H1 (cell line): ENCODE measurements around the gene KCNC2. TPM values are rescaled to one million over a fixed set of nuclear protein-coding genes. Genes with fewer than 3 reads are reported as not detected.

Experiments used
- CTCF ChIA-PET: fragments of 300-600 bp; sonication (Branson Sonifier 250); formaldehyde crosslinking; loops from one replicate; lab custom pipeline; 2021; ENCODE audit not compliant: partially characterized antibody; lab: Charles Lee
- POLR2A ChIA-PET: fragments of 300-600 bp; sonication (Branson Sonifier 250); formaldehyde crosslinking; loops from one replicate; lab custom pipeline; 2021; ENCODE audit warnings: inconsistent platforms; ENCODE audit not compliant: partially characterized antibody; lab: Charles Lee
- DNase-seq, 2 experiments: peaks; one replicate each; pipeline versions ENCODE4 v3.0.0 to v3.0.0-alpha.2; 2010 to 2022; ENCODE audit warnings: low spot score in 2 of 2, low read depth in 1 of 2, mixed read lengths in 1 of 2
- FAIRE-seq: peaks from 2 replicates; lab custom pipeline; 2011; peaks lifted over from hg19 to GRCh38; lab: Jason Lieb, UNC
- H2AFZ ChIP-seq: 2 replicates; pipeline ENCODE4 v1.8.1; 2012; ENCODE audit warnings: low read length, inconsistent platforms
- H2AK5ac ChIP-seq: 2 replicates; pipeline ENCODE4 v1.6.1; 2013; ENCODE audit warnings: low read depth, low read length
- H2BK120ac ChIP-seq: replicated peaks from 2 replicates; pipeline ENCODE3; 2013; ENCODE audit warnings: low read depth, low read length, inconsistent platforms
- H2BK12ac ChIP-seq: 2 replicates; pipeline ENCODE4 v1.6.1; 2013; ENCODE audit warnings: low read depth, low read length
- H2BK15ac ChIP-seq: 2 replicates; pipeline ENCODE4 v1.6.1; 2013; ENCODE audit warnings: low read length
- H2BK20ac ChIP-seq: 2 replicates; pipeline ENCODE4 v1.6.1; 2013; ENCODE audit warnings: low read length
- H2BK5ac ChIP-seq: 2 replicates; pipeline ENCODE4 v1.6.1; 2013; ENCODE audit warnings: low read depth, low read length
- H3K14ac ChIP-seq: 2 replicates; pipeline ENCODE4 v1.6.1; 2013; ENCODE audit warnings: inconsistent platforms; ENCODE audit not compliant: insufficient read length
- H3K18ac ChIP-seq: 2 replicates; pipeline ENCODE4 v1.6.1; 2013; ENCODE audit warnings: low read length; ENCODE audit errors: extremely low read depth
- H3K23ac ChIP-seq: 2 replicates; pipeline ENCODE4 v1.6.1; 2013; ENCODE audit warnings: inconsistent platforms; ENCODE audit not compliant: insufficient read length
- H3K23me2 ChIP-seq: 2 replicates; pipeline ENCODE4 v1.6.1; 2013; ENCODE audit warnings: low read depth, low read length
- H3K27ac ChIP-seq: 2 replicates; pipeline ENCODE4 v1.6.1; 2011; ENCODE audit warnings: low read depth, low read length, inconsistent platforms
- H3K27me3 ChIP-seq, 4 experiments: replicated peaks in 1 of 4; 1 replicate in 1 of 4; 2 replicates in 3 of 4; pipeline versions ENCODE4 v1.6.1 to v1.8.1; 2011 to 2013; ENCODE audit warnings: low read length in 3 of 4, mild to moderate bottlenecking in 3 of 4, inconsistent platforms in 2 of 4, mixed read lengths in 2 of 4, moderate library complexity in 1 of 4; ENCODE audit not compliant: control insufficient read depth in 3 of 4, insufficient read depth in 3 of 4; ENCODE audit errors: extremely low read depth in 1 of 4
- H3K36me3 ChIP-seq, 4 experiments: 2 replicates each; pipeline versions ENCODE4 v1.6.1 to v1.8.1; 2011 to 2013; ENCODE audit warnings: mild to moderate bottlenecking in 4 of 4, low read length in 3 of 4, moderate library complexity in 2 of 4, control low read depth in 1 of 4, inconsistent platforms in 1 of 4; ENCODE audit not compliant: insufficient read depth in 4 of 4, control insufficient read depth in 2 of 4
- H3K4ac ChIP-seq: replicated peaks from 2 replicates; pipeline ENCODE3; 2013; ENCODE audit warnings: low read length, low read depth, mixed read lengths, inconsistent platforms; ENCODE audit not compliant: insufficient read length
- H3K4me1 ChIP-seq, 4 experiments: replicated peaks in 1 of 4; 1 replicate in 1 of 4; 2 replicates in 3 of 4; pipeline versions ENCODE4 v1.6.1 to v1.8.1; 2011 to 2013; ENCODE audit warnings: low read length in 3 of 4, inconsistent platforms in 2 of 4, mixed read lengths in 1 of 4; ENCODE audit not compliant: insufficient read depth in 4 of 4, control insufficient read depth in 3 of 4
- H3K4me2 ChIP-seq, 2 experiments: 2 replicates each; pipeline versions ENCODE4 v1.6.1 to v1.8.1; 2011 to 2013; ENCODE audit warnings: low read depth in 2 of 2, low read length in 2 of 2, control low read depth in 1 of 2, inconsistent platforms in 1 of 2, mild to moderate bottlenecking in 1 of 2; ENCODE audit not compliant: insufficient read depth in 1 of 2
- H3K4me3 ChIP-seq, 4 experiments: fragments of 200-600, 300-600 bp in 1 of 4; sonication (generic), shearing (Covaris generic), sonication (Bioruptor Twin) in 1 of 4; 2 replicates each; pipeline versions ENCODE4 v1.5.1 to v1.8.1; 2011 to 2016; ENCODE audit warnings: low read length in 4 of 4, low read depth in 3 of 4, control low read depth in 2 of 4, inconsistent platforms in 2 of 4, mild to moderate bottlenecking in 2 of 4, mixed read lengths in 1 of 4, moderate library complexity in 1 of 4; ENCODE audit not compliant: insufficient read depth in 2 of 4; ENCODE audit errors: extremely low read depth in 1 of 4
- H3K56ac ChIP-seq: replicated peaks from 2 replicates; pipeline ENCODE3; 2013; ENCODE audit warnings: low read depth, mild to moderate bottlenecking, mixed read lengths, low read length, inconsistent platforms; ENCODE audit not compliant: insufficient read length
- H3K79me1 ChIP-seq: 2 replicates; pipeline ENCODE4 v1.6.1; 2013; ENCODE audit warnings: low read depth, low read length, control low read depth
- H3K79me2 ChIP-seq, 2 experiments: 2 replicates each; pipeline versions ENCODE4 v1.6.1 to v1.8.1; 2012 to 2013; ENCODE audit warnings: low read length in 2 of 2, mild to moderate bottlenecking in 2 of 2, inconsistent platforms in 1 of 2; ENCODE audit not compliant: insufficient read depth in 2 of 2, control insufficient read depth in 1 of 2
- H3K9ac ChIP-seq, 4 experiments: replicated peaks in 1 of 4; 1 replicate in 1 of 4; 2 replicates in 3 of 4; pipeline versions ENCODE4 v1.6.1 to v1.8.1; 2011 to 2013; ENCODE audit warnings: low read depth in 3 of 4, low read length in 3 of 4, control low read depth in 2 of 4, mild to moderate bottlenecking in 2 of 4, moderate library complexity in 2 of 4, inconsistent platforms in 1 of 4; ENCODE audit errors: extremely low read depth in 1 of 4
- H3K9me3 ChIP-seq, 2 experiments: 2 replicates each; pipeline versions ENCODE4 v1.6.1 to v1.8.1; 2012 to 2013; ENCODE audit warnings: mild to moderate bottlenecking in 2 of 2, moderate library complexity in 2 of 2, control low read depth in 1 of 2, inconsistent platforms in 1 of 2, low read depth in 1 of 2, low read length in 1 of 2, mixed read lengths in 1 of 2; ENCODE audit not compliant: insufficient read depth in 2 of 2
- H4K20me1 ChIP-seq, 2 experiments: replicated peaks in 1 of 2; 2 replicates each; pipeline versions ENCODE3 to v1.8.1; 2011 to 2013; ENCODE audit warnings: inconsistent platforms in 2 of 2, low read length in 2 of 2, mild to moderate bottlenecking in 1 of 2; ENCODE audit not compliant: insufficient read depth in 2 of 2, control insufficient read depth in 1 of 2
- H4K5ac ChIP-seq: 2 replicates; pipeline ENCODE4 v1.6.1; 2013; ENCODE audit warnings: low read length, low read depth, mixed read lengths, inconsistent platforms; ENCODE audit not compliant: insufficient read length
- H4K8ac ChIP-seq: 2 replicates; pipeline ENCODE4 v1.8.0; 2013; ENCODE audit warnings: mild to moderate bottlenecking, moderate library complexity, low read length, inconsistent platforms; ENCODE audit not compliant: insufficient read depth; ENCODE audit errors: extremely low read depth
- H4K91ac ChIP-seq: replicated peaks from 2 replicates; pipeline ENCODE3; 2013; ENCODE audit warnings: low read length, mixed read lengths, inconsistent platforms; ENCODE audit not compliant: insufficient read length
- KDM1A ChIP-seq: fragments of 200-600, 300-600 bp; sonication (generic); IDR thresholded peaks from 2 replicates; pipeline ENCODE4 v1.7.1; 2016; ENCODE audit warnings: mild to moderate bottlenecking, low read length, borderline replicate concordance
- WGBS, 2 experiments: shearing (Covaris generic) in 1 of 2; methylation state at CpG; one replicate each; pipeline versions ENCODE4 v1.1.6 to v1.1.7; 2013 to 2015; ENCODE audit warnings: low lambda C conversion rate in 2 of 2, mixed read lengths in 2 of 2, inconsistent platforms in 1 of 2, low coverage in 1 of 2, missing lambda C conversion rate in 1 of 2; ENCODE audit not compliant: insufficient replicate concordance in 2 of 2, insufficient coverage in 1 of 2, insufficient read length in 1 of 2; ENCODE audit errors: extremely low coverage in 1 of 2, missing lambda C conversion rate in 1 of 2; 5-methylcytosine and 5-hydroxymethylcytosine counted together
- polyA plus RNA-seq, 7 experiments: library from polyadenylated mRNA; depleted of rRNA in 3 of 7; stranded (reverse) in 5 of 7; unstranded in 2 of 7; fragments of >200 nt in 5 of 7; fragments of 200-250 nt in 2 of 7; gene quantifications; 1 replicate in 5 of 7; 2 replicates in 1 of 7; 4 replicates in 1 of 7; pipeline versions ENCODE4 v1.2.1 to v1.2.3, GENCODE V29; 2011 to 2013; ENCODE audit warnings: missing spikeins in 2 of 7, mixed read lengths in 2 of 7
- total RNA-seq: library from RNA; stranded (reverse); fragmentation: NEBNext Ultra II Directional; extraction: Animal tissue kit (Norgen Biotek cat#: 25700); gene quantifications from 2 replicates; pipeline ENCODE4 v1.2.1, GENCODE V29; 2021

Gene KCNC2
- total and polyA plus RNA-seq, 2 of the 8 experiments (the other 6 are each of a cell fraction or from before 2014, with no cell fraction given), result 0.03 TPM; not detected in 1

DNA sequence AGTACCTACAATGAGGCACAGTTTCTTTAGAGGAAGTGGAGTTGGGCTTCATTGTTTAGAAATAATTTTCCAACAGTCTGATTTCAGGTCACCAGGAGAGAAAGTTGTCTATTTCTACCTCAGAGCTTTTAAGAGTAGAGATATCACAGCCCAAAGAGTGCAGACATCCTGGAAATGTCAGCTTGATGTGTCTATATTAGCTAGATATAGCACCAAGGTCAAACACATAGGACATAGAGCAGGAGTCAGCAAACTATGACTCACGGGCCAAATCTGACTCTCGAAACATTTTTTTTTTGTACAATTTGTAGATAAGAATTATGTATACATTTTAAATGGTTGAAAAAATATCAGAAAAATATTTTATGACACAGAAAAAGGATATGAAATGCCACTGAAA, 53.7 kb downstream of the KCNC2 start:
- Histone ChIP-seq H3K4ac (no peak overlapping the region), H4K20me1 (no peaks in the 10 kb centered on the region), H2BK5ac (no peak overlapping the region), H4K5ac (no peak overlapping the region), H3K14ac (no peak overlapping the region), H2BK120ac (no peak overlapping the region), H3K79me1 (no peaks in the 10 kb centered on the region), H3K27ac (no peak overlapping the region), H3K9me3 (no peaks in the 10 kb centered on the region), H3K23me2 (no peaks in the 10 kb centered on the region), H2BK12ac (no peak overlapping the region), H3K23ac (no peak overlapping the region), H3K9ac (no peak overlapping the region), H3K56ac (no peak overlapping the region), H3K4me1 (no peaks in the 10 kb centered on the region), H3K36me3 (no peaks in the 10 kb centered on the region), H4K8ac (no peak overlapping the region), H2AFZ (no peak overlapping the region), H4K91ac (no peak overlapping the region), H2AK5ac (no peak overlapping the region), H3K79me2 (no peaks in the 10 kb centered on the region), H3K4me3 (no peak overlapping the region), H3K4me2 (no peak overlapping the region), H3K18ac (no peak overlapping the region), H2BK15ac (no peak overlapping the region), H3K27me3 (no peaks in the 10 kb centered on the region), H2BK20ac (no peak overlapping the region)
- TF ChIP-seq KDM1A, result no peak
- POLR2A ChIA-PET, result no interaction called here
- no peak for FAIRE-seq
- WGBS, 2 experiments, result 97% methylated on average over 2 of the region's 2 CpGs; no CpG with 5 or more reads in 1 of the 2 experiments
- CTCF ChIA-PET, result interaction anchor here (0.7 to 0.8 kb wide), 2 partner anchors 11 to 16 kb away, joined by 3 to 5 read pairs; no protein-coding TSS in a partner anchor
- no peak for DNase-seq
